ENCODE measurements around the gene APCDD1L. TPM values are rescaled to one million over a fixed set of nuclear protein-coding genes. Genes with fewer than 3 reads are reported as not detected.

Gene APCDD1L
- total RNA-seq, 3 donors from 2014 or later, result 0.73 to 2.0 TPM; not detected in 1

DNA sequence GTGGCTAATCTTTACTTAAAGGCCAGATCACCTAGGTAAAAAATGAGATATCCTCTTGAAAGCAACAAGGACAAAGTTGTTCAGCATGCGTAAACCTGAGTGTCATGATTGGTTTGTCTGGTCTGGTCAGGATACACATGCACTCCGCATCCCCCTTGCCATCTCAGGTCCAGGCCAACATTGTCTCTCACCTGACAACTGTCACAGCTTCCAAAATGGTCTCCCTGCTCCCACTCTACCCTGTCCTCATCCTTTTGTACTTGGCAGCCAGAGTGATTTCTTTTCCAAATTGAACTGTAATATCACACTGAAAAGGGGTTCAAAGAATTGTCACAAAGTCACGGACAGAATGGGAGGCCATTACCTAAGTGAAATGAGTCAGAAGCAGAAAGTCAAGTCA lies 21.1 kb upstream of the APCDD1L start:
- no peak overlapping the region for H3K4me3 ChIP-seq
- no peaks in the 10 kb centered on the region for H3K36me3 ChIP-seq
- H3K9me3 ChIP-seq, result peaks cover 18 to 43% of the 10 kb centered on the region in 2 donors
- DNase-seq (ENCODE audit: low spot score in 2 of 2), result no peak
- intact Hi-C loops (cut with DNase I; ENCODE audit: low total_unique reads), result no loop called here
- TF ChIP-seq, protein P1, sequence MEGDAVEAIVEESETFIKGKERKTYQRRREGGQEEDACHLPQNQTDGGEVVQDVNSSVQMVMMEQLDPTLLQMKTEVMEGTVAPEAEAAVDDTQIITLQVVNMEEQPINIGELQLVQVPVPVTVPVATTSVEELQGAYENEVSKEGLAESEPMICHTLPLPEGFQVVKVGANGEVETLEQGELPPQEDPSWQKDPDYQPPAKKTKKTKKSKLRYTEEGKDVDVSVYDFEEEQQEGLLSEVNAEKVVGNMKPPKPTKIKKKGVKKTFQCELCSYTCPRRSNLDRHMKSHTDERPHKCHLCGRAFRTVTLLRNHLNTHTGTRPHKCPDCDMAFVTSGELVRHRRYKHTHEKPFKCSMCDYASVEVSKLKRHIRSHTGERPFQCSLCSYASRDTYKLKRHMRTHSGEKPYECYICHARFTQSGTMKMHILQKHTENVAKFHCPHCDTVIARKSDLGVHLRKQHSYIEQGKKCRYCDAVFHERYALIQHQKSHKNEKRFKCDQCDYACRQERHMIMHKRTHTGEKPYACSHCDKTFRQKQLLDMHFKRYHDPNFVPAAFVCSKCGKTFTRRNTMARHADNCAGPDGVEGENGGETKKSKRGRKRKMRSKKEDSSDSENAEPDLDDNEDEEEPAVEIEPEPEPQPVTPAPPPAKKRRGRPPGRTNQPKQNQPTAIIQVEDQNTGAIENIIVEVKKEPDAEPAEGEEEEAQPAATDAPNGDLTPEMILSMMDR (IDR thresholded peaks at IDR 0.05), result no peak
- TF ChIP-seq POLR2AphosphoS5 (IDR thresholded peaks at IDR 0.05) (no peak), POLR2A (IDR thresholded peaks at IDR 0.05) (no peak)
- no peak overlapping the region for H3K27ac ChIP-seq
- H3K27me3 ChIP-seq, result no peaks in the 10 kb centered on the region
- no peaks in the 10 kb centered on the region for H3K4me1 ChIP-seq

DNA sequence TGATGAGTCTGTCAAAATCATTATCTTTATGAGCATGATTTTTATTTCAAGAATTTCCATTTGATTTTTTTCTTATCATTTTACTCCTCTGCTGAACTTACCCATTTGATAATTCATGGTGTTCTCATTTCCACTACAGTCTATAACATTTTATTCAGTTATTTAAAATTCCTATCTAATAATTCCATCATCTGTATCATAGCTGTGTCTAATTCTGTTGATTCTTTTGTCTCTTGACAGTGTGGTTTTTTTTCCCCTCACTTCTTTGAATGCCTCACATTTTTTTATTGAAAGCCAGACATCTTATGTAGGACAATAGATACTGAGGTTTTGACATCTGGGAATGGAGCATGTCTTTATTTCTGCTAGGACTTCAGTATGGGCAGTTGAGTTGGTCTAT lies 16.5 kb upstream of the APCDD1L start:
- TF ChIP-seq POLR2A (IDR thresholded peaks at IDR 0.05) (no peak), POLR2AphosphoS5 (IDR thresholded peaks at IDR 0.05) (no peak)
- TF ChIP-seq, protein P1 (IDR thresholded peaks at IDR 0.05), result no peak
- no peaks in the 10 kb centered on the region for H3K27me3 ChIP-seq
- H3K4me3 ChIP-seq, result no peak overlapping the region
- DNase-seq (ENCODE audit: low spot score in 2 of 2), result no peak
- peaks cover 14 to 55% of the 10 kb centered on the region in 2 donors for H3K9me3 ChIP-seq
- no peaks in the 10 kb centered on the region for H3K4me1 ChIP-seq
- no peaks in the 10 kb centered on the region for H3K36me3 ChIP-seq
- intact Hi-C loops (cut with DNase I; ENCODE audit: low total_unique reads), result no loop called here
- H3K27ac ChIP-seq, result no peak overlapping the region

DNA sequence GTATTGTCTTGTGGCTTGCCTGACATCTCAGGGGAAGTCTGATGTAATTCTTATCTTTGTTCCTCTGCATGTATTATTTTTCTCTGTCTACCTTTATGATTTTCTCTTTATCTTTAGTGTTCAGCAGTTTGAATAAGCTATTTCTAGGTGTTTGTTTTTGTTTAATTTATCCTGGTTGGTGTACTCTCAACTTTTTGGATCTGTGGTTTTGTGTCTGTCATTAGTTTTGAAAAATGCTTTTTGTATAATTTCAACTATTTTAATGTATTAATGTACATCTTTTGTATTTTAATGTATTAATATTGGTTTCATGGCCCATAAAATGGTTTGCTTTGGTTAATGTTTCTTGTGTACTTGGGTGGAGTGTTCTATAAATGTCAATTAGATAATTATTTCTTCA lies 15.9 kb upstream of the APCDD1L start:
- Histone ChIP-seq H3K4me3 (no peak overlapping the region), H3K27me3 (no peaks in the 10 kb centered on the region), H3K36me3 (no peaks in the 10 kb centered on the region), H3K27ac (no peak overlapping the region), H3K9me3 (peaks cover 13 to 59% of the 10 kb centered on the region in 2 donors), H3K4me1 (no peaks in the 10 kb centered on the region)
- no peak for TF ChIP-seq POLR2AphosphoS5 (IDR thresholded peaks at IDR 0.05)
- TF ChIP-seq POLR2A (IDR thresholded peaks at IDR 0.05), result no peak
- TF ChIP-seq, protein P1 (IDR thresholded peaks at IDR 0.05), result no peak
- no peak for DNase-seq (ENCODE audit: low spot score in 2 of 2)
- intact Hi-C loops (cut with DNase I; ENCODE audit: low total_unique reads), result no loop called here

DNA sequence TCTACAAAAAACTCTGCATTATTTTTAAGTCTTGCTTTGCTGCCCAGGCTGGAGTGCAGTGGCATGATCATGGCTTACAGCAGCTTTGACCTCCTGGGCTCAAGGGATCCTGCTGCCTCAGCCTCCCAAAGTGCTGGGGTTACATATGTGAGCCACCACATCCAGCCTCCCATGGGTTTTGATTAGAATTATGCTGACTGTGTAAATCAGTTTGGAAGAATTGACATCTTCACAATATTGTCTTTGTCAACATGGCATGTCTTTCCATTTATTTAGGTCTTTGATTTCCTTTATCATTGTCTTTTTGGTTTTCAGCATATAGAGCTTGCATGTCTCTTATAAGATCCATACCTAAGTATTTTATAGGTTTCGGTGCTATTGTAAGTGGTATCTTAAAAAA lies 13.2 kb upstream of the APCDD1L start:
- H3K27ac ChIP-seq, result no peak overlapping the region
- intact Hi-C loops (cut with DNase I; ENCODE audit: low total_unique reads), result no loop called here
- DNase-seq (ENCODE audit: low spot score in 2 of 2), result no peak
- no peaks in the 10 kb centered on the region for H3K4me1 ChIP-seq
- TF ChIP-seq POLR2AphosphoS5 (IDR thresholded peaks at IDR 0.05), result no peak
- no peaks in the 10 kb centered on the region for H3K27me3 ChIP-seq
- H3K4me3 ChIP-seq, result no peak overlapping the region
- peaks cover 17 to 67% of the 10 kb centered on the region in 2 donors for H3K9me3 ChIP-seq
- H3K36me3 ChIP-seq, result no peaks in the 10 kb centered on the region

DNA sequence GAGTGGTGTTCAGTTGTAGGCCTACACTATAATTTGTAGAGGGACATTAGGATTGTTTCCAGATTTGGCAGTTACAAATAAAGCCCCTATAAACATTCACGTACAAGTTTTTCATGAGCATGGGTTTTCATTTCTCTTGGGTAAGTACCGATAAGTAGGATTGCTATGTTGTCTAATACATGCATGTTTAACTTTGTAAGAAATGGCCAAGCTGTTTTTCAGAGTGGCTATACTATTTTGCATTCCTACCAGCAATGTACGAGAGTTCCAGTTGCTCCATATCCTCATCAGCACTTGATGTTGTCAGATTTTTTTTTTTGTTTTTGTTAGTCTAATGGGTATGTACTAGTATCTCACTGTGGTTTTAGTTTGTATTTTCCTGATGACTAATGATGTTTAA lies 11.2 kb upstream of the APCDD1L start:
- no peaks in the 10 kb centered on the region for H3K27me3 ChIP-seq
- H3K4me1 ChIP-seq, result no peaks in the 10 kb centered on the region
- H3K9me3 ChIP-seq, result peaks cover 8 to 47% of the 10 kb centered on the region in 2 donors
- H3K4me3 ChIP-seq, result no peak overlapping the region
- H3K36me3 ChIP-seq, result no peaks in the 10 kb centered on the region
- H3K27ac ChIP-seq, result no peak overlapping the region
- intact Hi-C loops (cut with DNase I; ENCODE audit: low total_unique reads), result no loop called here
- no peak for DNase-seq (ENCODE audit: low spot score in 2 of 2)
- no peak for TF ChIP-seq POLR2A (IDR thresholded peaks at IDR 0.05)
- TF ChIP-seq POLR2AphosphoS5 (IDR thresholded peaks at IDR 0.05), result no peak
- TF ChIP-seq, protein P1 (IDR thresholded peaks at IDR 0.05), result no peak

DNA sequence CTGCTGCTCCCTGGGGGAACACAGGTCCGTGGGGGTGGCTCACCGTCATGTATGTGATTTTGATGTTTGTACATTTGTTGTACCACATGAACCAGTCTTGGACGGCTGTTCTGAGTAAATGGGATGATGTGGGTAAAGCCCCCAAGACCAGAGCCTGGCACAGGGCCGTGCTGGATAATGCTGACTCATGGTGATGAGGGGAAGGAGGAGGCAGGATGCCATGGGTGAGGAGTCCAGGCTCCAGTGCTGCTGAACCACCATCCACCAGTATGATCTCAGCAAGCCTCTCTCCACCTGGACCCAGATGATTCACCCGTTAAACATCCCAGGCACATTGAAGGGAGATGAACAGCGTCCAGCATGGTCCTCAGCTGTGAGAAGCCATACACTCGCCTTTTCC lies 9.6 kb upstream of the APCDD1L start:
- intact Hi-C loops (cut with DNase I; ENCODE audit: low total_unique reads), result no loop called here
- Histone ChIP-seq H3K27me3 (no peaks in the 10 kb centered on the region), H3K36me3 (no peaks in the 10 kb centered on the region), H3K4me1 (no peaks in the 10 kb centered on the region), H3K27ac (no peak overlapping the region), H3K4me3 (no peak overlapping the region), H3K9me3 (peaks cover 6 to 34% of the 10 kb centered on the region in 2 donors)
- TF ChIP-seq, protein P1 (IDR thresholded peaks at IDR 0.05), result no peak
- TF ChIP-seq POLR2A (IDR thresholded peaks at IDR 0.05) (no peak), POLR2AphosphoS5 (IDR thresholded peaks at IDR 0.05) (no peak)
- no peak for DNase-seq (ENCODE audit: low spot score in 2 of 2)

All from breast epithelium (tissue), 4 donors.